Osteocyte (in vitro differentiated cells): ENCODE data around the gene SLC25A28. TPM values are rescaled to one million over a fixed set of nuclear protein-coding genes. Genes with fewer than 3 reads are reported as not detected.

ENCODE experiments used
- DNase-seq: peaks from one replicate; pipeline ENCODE4 v3.0.0; 2021; ENCODE audit warnings: mixed read lengths; ENCODE audit not compliant: unreplicated experiment; ENCODE audit errors: extremely low spot score
- H3K27ac Mint-ChIP-seq: one replicate; pipeline ENCODE4 v1.8.0; 2021; ENCODE audit warnings: mild to moderate bottlenecking, mixed read lengths; ENCODE audit not compliant: unreplicated experiment
- H3K27me3 Mint-ChIP-seq: one replicate; pipeline ENCODE4 v1.8.0; 2021; ENCODE audit warnings: mixed read lengths; ENCODE audit not compliant: unreplicated experiment
- H3K36me3 Mint-ChIP-seq: one replicate; pipeline ENCODE4 v1.8.0; 2021; ENCODE audit warnings: mixed read lengths; ENCODE audit not compliant: unreplicated experiment
- H3K4me1 Mint-ChIP-seq: one replicate; pipeline ENCODE4 v1.8.0; 2021; ENCODE audit warnings: mixed read lengths; ENCODE audit not compliant: unreplicated experiment
- H3K4me3 Mint-ChIP-seq: one replicate; pipeline ENCODE4 v1.8.0; 2021; ENCODE audit warnings: mild to moderate bottlenecking, moderate library complexity, mixed read lengths; ENCODE audit not compliant: unreplicated experiment
- H3K9me3 Mint-ChIP-seq: one replicate; pipeline ENCODE4 v1.8.0; 2021; ENCODE audit warnings: mixed read lengths; ENCODE audit not compliant: unreplicated experiment
- total RNA-seq: library from RNA; stranded (reverse); gene quantifications from 2 replicates; pipeline ENCODE4 v1.2.1, GENCODE V29; 2021
- TF ChIP-seq, protein P1 (sequence below): fragments of 200-600 bp; sonication (generic); IDR thresholded peaks from 2 replicates; pipeline ENCODE4 v1.5.0; 2021; ENCODE audit warnings: antibody characterized with exemption, mild to moderate bottlenecking, moderate library complexity

The SLC25A28 gene
- total RNA-seq, 1 donor from 2014 or later: 32.9 TPM

- H3K4me3 Mint-ChIP-seq: no peak overlapping the region
- peaks cover 23% of the 10 kb centered on the region for H3K27me3 Mint-ChIP-seq
- peaks cover 5% of the 10 kb centered on the region for H3K36me3 Mint-ChIP-seq
- H3K27ac Mint-ChIP-seq: no peak overlapping the region
- H3K4me1 Mint-ChIP-seq: peaks cover 23% of the 10 kb centered on the region
- TF ChIP-seq, protein P1, sequence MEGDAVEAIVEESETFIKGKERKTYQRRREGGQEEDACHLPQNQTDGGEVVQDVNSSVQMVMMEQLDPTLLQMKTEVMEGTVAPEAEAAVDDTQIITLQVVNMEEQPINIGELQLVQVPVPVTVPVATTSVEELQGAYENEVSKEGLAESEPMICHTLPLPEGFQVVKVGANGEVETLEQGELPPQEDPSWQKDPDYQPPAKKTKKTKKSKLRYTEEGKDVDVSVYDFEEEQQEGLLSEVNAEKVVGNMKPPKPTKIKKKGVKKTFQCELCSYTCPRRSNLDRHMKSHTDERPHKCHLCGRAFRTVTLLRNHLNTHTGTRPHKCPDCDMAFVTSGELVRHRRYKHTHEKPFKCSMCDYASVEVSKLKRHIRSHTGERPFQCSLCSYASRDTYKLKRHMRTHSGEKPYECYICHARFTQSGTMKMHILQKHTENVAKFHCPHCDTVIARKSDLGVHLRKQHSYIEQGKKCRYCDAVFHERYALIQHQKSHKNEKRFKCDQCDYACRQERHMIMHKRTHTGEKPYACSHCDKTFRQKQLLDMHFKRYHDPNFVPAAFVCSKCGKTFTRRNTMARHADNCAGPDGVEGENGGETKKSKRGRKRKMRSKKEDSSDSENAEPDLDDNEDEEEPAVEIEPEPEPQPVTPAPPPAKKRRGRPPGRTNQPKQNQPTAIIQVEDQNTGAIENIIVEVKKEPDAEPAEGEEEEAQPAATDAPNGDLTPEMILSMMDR: no peak
- H3K9me3 Mint-ChIP-seq: no peaks in the 10 kb centered on the region
- no peak for DNase-seq
Measured at GRCh38 chr10:99656199-99657064, 36.2 kb upstream of the SLC25A28 start.

DNA sequence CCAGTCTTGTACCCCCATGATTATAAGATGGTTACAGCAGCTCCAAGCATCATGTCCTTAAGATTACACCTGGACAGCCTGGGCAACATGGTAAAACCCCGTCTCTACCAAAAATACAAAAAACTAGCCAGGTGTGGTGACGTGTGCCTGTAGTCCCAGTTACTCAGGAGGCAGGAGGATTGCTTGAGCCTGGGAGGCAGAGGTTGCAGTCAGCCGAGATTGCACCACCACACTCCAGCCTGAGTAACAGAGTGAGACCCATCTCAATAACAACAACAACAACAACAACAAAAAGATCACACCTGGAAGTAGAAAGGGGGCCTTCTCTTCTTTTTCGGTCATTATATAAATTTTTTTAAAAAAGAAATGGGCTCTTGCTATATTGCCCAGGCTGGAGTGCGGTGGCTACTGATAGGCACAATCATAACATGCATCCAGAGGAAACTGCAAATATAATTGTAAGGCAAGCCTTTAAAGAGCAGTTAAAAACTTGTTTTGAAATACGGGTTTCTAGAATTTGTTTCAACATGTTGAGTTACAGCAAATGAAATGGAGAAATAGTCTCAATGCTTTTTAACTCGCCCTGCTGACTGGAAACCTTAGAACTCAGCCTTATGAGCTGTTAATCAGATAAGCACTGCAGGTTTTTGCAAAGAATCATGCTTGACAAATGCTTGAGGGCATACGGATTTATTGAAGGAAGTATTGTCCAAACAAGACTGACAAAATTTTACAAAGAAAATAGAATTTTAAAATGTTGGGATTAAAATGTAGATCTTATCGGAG is 34.3 kb upstream of the SLC25A28 start:
- peaks cover 24% of the 10 kb centered on the region for H3K27me3 Mint-ChIP-seq
- H3K9me3 Mint-ChIP-seq: no peaks in the 10 kb centered on the region
- no peak overlapping the region for H3K27ac Mint-ChIP-seq
- TF ChIP-seq, protein P1: no peak
- DNase-seq: no peak
- peaks cover 9% of the 10 kb centered on the region for H3K4me1 Mint-ChIP-seq
- H3K36me3 Mint-ChIP-seq: peaks cover 5% of the 10 kb centered on the region
- no peak overlapping the region for H3K4me3 Mint-ChIP-seq

DNA sequence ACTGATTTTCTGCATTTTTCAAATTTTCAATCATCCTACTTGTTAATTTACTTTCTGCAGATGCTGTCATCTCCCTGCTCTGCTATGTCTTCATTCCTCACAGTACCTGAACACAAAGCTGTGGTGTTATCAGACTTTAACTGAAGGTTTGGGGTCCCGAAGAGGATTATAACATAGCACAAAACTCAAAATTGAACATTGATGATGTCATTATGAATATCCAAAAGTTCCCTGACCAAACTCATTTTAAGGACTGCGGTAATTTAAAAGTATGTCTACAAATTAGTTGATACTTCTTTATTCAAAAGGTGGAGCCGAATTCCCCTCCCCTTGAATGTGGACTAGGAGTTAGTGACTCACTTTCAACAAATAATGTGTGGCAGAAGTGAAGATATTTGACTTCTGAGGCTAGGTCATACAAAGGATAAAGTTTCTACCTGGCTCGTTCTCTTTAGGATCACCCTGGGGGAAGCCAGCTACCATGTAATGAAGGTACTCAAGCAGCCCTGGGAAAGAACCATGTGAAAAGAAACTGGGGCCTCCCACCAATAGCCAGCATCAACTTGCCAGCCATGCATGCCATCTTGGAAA is 32.7 kb upstream of the SLC25A28 start:
- no peak for DNase-seq
- Mint-ChIP-seq H3K27ac (no peak overlapping the region), H3K4me3 (no peak overlapping the region), H3K27me3 (peaks cover 30% of the 10 kb centered on the region), H3K36me3 (peaks cover 5% of the 10 kb centered on the region), H3K9me3 (peaks cover 6% of the 10 kb centered on the region), H3K4me1 (no peaks in the 10 kb centered on the region)
- TF ChIP-seq, protein P1: no peak

GRCh38 chr10:99648717-99649116 is 28.5 kb upstream of the SLC25A28 start:
- TF ChIP-seq, protein P1: no peak
- peaks cover 3% of the 10 kb centered on the region for H3K36me3 Mint-ChIP-seq
- H3K27me3 Mint-ChIP-seq: peaks cover 33% of the 10 kb centered on the region
- no peak overlapping the region for H3K4me3 Mint-ChIP-seq
- H3K27ac Mint-ChIP-seq: no peak overlapping the region
- H3K4me1 Mint-ChIP-seq: no peaks in the 10 kb centered on the region
- peaks cover 18% of the 10 kb centered on the region for H3K9me3 Mint-ChIP-seq
- no peak for DNase-seq
